K562 (cell line): Measurements from ENCODE around the gene ACHE. TPM values are rescaled to one million over a fixed set of nuclear protein-coding genes. Genes with fewer than 3 reads are reported as not detected.
A peak's percentile ranks its signal among the peaks of the same experiment; 100 is the strongest.

ENCODE experiments used
- ARID2 ChIP-seq: fragments of 450-650 bp; IDR thresholded peaks from 2 replicates; pipeline ENCODE4 v1.6.1; 2017; ENCODE audit warnings: antibody characterized with exemption, mild to moderate bottlenecking
- CBX3 ChIP-seq, 2 experiments: IDR thresholded peaks; 1 replicate in 1 of 2; 2 replicates in 1 of 2; pipeline ENCODE4 v1.6.1; 2012; ENCODE audit warnings: inconsistent platforms in 2 of 2, low read length in 2 of 2, borderline replicate concordance in 1 of 2, control low read depth in 1 of 2
- CHCHD3 ChIP-seq: fragments of 250-450 bp; sonication (Bioruptor Pico); IDR thresholded peaks from 2 replicates; pipeline ENCODE4 v2.1.2; 2022; ENCODE audit warnings: mild to moderate bottlenecking
- DNMT1 ChIP-seq: fragments of 450-650 bp; IDR thresholded peaks from 2 replicates; pipeline ENCODE4 v1.6.1; 2016; ENCODE audit warnings: antibody characterized with exemption, mild to moderate bottlenecking
- ETS2 ChIP-seq: IDR thresholded peaks from 2 replicates; pipeline ENCODE4 v1.6.1; 2016; ENCODE audit warnings: borderline replicate concordance, missing genetic modification characterization, mild to moderate bottlenecking, moderate library complexity, missing compliant biosample characterization; ENCODE audit not compliant: poor library complexity, severe bottlenecking
- FOXJ2 ChIP-seq: fragments of 200-800 bp; sonication (Bioruptor generic); IDR thresholded peaks from 2 replicates; pipeline ENCODE4 v1.6.1; 2016; ENCODE audit warnings: missing genetic modification characterization, missing compliant biosample characterization
- HCFC1 ChIP-seq: IDR thresholded peaks from 2 replicates; pipeline ENCODE4 v1.6.1; 2012; ENCODE audit warnings: low read depth, low read length, improper control_type of control experiment
- HMG20B ChIP-seq: fragments of 250-450 bp; sonication (Bioruptor Pico); IDR thresholded peaks from 2 replicates; pipeline ENCODE4 v1.5.0; 2021; ENCODE audit warnings: mild to moderate bottlenecking
- MBD1 ChIP-seq: fragments of 250-450 bp; sonication (Bioruptor Pico); IDR thresholded peaks from 2 replicates; pipeline ENCODE4 v1.8.0; 2022; ENCODE audit warnings: inconsistent platforms
- MGA ChIP-seq: fragments of 450-650 bp; IDR thresholded peaks from 2 replicates; pipeline ENCODE4 v1.6.1; 2016; ENCODE audit warnings: mild to moderate bottlenecking, moderate library complexity
- RHOXF2B ChIP-seq: fragments of 250-450 bp; sonication (Bioruptor Pico); conservative IDR thresholded peaks from 2 replicates; pipeline ENCODE4 v1.5.1; 2021
- THRAP3 ChIP-seq: fragments of 450-650 bp; IDR thresholded peaks from 2 replicates; pipeline ENCODE4 v1.6.1; 2016; ENCODE audit warnings: mild to moderate bottlenecking, inconsistent platforms, borderline replicate concordance
- ZNF507 ChIP-seq: conservative IDR thresholded peaks from 2 replicates; pipeline ENCODE4 v1.6.1; 2017; ENCODE audit warnings: missing genetic modification characterization, missing compliant biosample characterization
- polyA plus RNA-seq, 8 experiments: library from polyadenylated mRNA; depleted of rRNA in 4 of 8; stranded (reverse) in 5 of 8; unstranded in 3 of 8; fragments of >200 nt; fragmentation: Nextera tagmentation in 2 of 8; fragmentation: Illumina TruSeq in 1 of 8; extraction: Ambion mirVana in 2 of 8; extraction: Trizol in 1 of 8; gene quantifications; 2 replicates each; pipeline versions ENCODE4 v1.2.1 to v1.2.3, GENCODE V29; 2011 to 2014; ENCODE audit warnings: inconsistent platforms in 1 of 8, missing spikeins in 1 of 8
- total RNA-seq, 7 experiments: library from RNA; depleted of rRNA in 6 of 7; stranded (reverse); fragments of >200 nt in 6 of 7; fragmentation: Illumina TruSeq in 2 of 7; extraction: Trizol in 2 of 7; gene quantifications; 2 replicates each; pipeline versions ENCODE4 v1.2.1 to v1.2.3, GENCODE V29; 2011 to 2021; ENCODE audit warnings: low replicate concordance in 1 of 7
- TF ChIP-seq, protein P1 (sequence below): sonication (generic); formaldehyde crosslinking; IDR thresholded peaks from 2 replicates; pipeline ENCODE4 v1.8.1; 2022; ENCODE audit warnings: missing genetic modification reagents

The ACHE gene
- total and polyA plus RNA-seq, 9 of the 15 experiments (the other 6 are each of a cell fraction or from before 2014, with no cell fraction given) = 0.04 to 8.8 (median 1.9) TPM

DNA sequence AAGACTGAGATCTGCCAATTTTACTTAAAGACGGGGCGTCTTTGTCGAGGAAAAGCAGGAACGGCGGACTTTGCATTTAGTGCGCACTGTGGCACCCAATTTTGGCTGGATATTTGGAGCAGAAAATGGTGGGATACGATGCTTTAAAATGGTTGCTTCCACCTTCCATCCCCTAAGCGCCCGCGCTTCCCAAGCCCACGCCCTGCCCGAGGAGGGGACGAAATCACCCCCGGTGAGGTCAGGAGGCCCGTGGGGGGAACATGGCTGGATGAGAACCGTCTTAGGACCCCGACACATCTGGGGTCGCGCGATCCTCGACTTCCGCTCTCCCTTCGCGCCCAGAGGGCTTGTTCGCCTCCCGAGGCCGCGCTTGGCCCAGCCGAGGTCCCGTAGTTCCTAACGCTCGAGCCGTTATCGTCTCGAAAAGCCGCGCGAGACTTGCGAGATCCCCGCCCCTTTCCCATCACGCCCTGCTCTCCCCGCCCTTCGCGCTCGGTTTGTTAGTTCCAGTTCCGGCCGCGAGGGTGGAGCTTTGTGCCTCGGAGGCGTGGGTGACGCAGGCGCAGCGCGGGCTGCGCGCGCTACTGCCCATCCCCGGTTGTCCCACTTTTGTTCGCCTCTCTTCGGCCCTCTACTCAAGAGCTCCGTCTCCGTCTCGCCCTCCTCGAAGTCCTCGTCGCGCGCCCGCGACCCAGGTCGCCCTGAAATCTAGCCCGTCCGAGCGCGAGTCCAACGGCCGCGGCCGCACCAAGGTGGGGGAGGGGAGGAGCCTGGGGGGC lies 20.9 kb downstream of the ACHE start, which contains the start of gene SRRT (continued):
- TF ChIP-seq MGA (peak; percentile 87), CBX3 (IDR thresholded peaks at IDR 0.05; ENCODE audit: borderline replicate concordance in 1 of 2, low read length in 2 of 2) (peak in 1 of 2 experiments; percentile 94; a peak in 1 of 3 replicates), MBD1 (CRISPR knock-in tag) (no peak), ZNF507 (tag) (no peak), THRAP3 (0 out of 2 replicates have a peak, but pooled peaks have one; percentile 63), DNMT1 (peak; percentile 65; the same call in 1 of the 2 replicates), HMG20B (no peak), HCFC1 (peak; percentile 72), RHOXF2B (no peak), ARID2 (no peak), ETS2 (tag) (no peak), CHCHD3 (CRISPR knock-in tag) (no peak), FOXJ2 (tag) (no peak)
- TF ChIP-seq, protein P1, sequence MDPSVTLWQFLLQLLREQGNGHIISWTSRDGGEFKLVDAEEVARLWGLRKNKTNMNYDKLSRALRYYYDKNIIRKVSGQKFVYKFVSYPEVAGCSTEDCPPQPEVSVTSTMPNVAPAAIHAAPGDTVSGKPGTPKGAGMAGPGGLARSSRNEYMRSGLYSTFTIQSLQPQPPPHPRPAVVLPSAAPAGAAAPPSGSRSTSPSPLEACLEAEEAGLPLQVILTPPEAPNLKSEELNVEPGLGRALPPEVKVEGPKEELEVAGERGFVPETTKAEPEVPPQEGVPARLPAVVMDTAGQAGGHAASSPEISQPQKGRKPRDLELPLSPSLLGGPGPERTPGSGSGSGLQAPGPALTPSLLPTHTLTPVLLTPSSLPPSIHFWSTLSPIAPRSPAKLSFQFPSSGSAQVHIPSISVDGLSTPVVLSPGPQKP (CRISPR knock-in tag) = no peak
